ENCODE data around the gene GLS.
"Not testable (repeated sequence)": the region's sequence is repeated elsewhere in the genome, so short reads cannot be mapped to it uniquely, and the experiment has no call there.

The GLS gene

DNA sequence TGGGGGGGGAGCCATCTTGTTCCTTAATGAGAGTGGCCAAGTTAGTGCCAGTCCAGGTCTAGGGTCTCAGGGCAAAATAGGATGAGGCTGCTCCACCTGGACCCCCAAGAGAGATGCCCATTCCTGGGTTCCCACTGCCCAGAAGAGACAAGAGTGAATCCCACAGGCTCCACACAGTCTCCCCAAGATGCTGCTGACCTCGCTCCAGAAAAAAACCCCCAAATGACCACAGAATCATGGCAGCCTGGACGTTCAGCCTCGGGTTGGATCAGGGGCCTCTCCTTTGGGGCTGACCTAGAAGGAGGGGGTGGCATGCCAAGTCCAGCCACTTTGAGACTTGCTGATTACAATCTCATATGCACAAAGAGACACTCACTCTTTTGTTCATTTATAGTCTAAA lies 108.3 kb downstream of the GLS start:
- TF ChIP-seq POLR2A (IDR thresholded peaks at IDR 0.05; ENCODE audit: low read depth, low read length) (peak; percentile 61; the same call in 1 of the 2 replicates), TAF1 (IDR thresholded peaks at IDR 0.05; ENCODE audit: borderline replicate concordance, low read depth, low read length) (no peak), POLR2AphosphoS5 (IDR thresholded peaks at IDR 0.05; ENCODE audit: low read depth, low read length) (peak; percentile 43; the same call in 1 of the 2 replicates)
- DNase-seq (ENCODE audit: insufficient read length): no peak
- no peak for FAIRE-seq

DNA sequence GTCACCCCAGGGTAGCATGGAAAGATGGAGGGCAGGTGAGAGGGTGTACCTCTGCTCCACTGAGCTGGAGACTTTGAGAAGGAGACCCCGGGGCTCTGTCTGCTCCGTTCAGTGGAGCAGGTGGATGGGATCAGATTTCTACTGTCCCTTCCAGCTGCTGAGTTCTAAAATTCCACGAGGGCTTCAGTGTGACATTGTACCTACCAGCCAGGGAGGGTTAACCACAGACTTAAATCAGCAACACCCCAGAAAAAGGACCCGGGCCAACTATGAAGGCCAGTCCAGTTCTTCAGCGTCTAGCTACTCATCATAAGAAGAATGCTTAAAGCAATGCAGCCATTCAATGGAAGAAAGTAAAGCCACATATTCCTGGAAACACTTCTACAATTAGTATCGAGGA lies 109.5 kb downstream of the GLS start:
- no peak for FAIRE-seq

DNA sequence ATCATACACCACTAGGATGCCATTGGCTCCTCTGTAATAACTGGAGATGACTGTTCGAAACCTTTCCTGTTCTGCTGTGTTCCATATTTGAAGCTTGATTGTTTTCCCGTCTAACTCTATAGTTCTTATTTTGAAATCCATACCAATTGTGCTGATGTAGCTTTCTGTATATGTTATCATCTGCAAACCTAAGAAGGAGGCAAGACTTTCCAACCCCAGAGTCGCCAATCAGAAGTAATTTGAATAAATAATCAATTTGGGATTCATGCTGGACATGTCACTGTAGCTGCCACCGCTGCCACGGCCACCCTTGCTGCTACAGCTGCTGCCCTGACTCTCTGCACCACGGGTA lies 112.6 kb downstream of the GLS start:
- TF ChIP-seq TAF1 (IDR thresholded peaks at IDR 0.05; ENCODE audit: borderline replicate concordance, low read depth, low read length) (no peak), POLR2A (IDR thresholded peaks at IDR 0.05; ENCODE audit: low read depth, low read length) (no peak), POLR2AphosphoS5 (IDR thresholded peaks at IDR 0.05; ENCODE audit: low read depth, low read length) (no peak)
- FAIRE-seq: no peak
- DNase-seq (ENCODE audit: insufficient read length): no peak

More for the DNA sequence above, 109.5 kb downstream of the GLS start:
- no peak for DNase-seq (ENCODE audit: insufficient read length)
- no peak for TF ChIP-seq POLR2A (IDR thresholded peaks at IDR 0.05; ENCODE audit: low read depth, low read length)
- TF ChIP-seq POLR2AphosphoS5 (IDR thresholded peaks at IDR 0.05; ENCODE audit: low read depth, low read length): peak; percentile 39; the same call in 1 of the 2 replicates
- no peak for TF ChIP-seq TAF1 (IDR thresholded peaks at IDR 0.05; ENCODE audit: borderline replicate concordance, low read depth, low read length)

DNA sequence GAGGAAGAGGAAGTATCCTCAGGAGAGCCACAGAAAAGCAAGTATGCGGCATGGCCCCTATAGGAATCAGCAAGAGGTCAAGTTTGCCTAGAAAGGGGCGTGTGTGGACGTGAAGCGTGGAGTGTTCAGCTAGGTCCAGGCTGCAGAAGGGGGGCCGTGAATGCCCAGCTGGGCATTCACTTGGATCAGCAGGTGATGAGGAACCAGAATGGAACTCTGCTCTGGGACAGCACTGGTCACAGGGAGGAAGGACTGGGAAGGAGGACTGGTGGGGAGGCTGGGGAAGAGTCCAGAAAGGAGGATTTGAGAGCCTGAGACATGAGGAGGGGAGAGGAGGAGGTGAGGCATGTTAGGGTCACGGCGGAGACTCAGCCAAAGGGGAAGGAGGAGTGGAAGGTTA lies 113.5 kb downstream of the GLS start:
- no peak for DNase-seq (ENCODE audit: insufficient read length)
- TF ChIP-seq POLR2A (IDR thresholded peaks at IDR 0.05; ENCODE audit: low read depth, low read length): peak; percentile 65; the same call in 1 of the 2 replicates
- peak; percentile 79 for TF ChIP-seq POLR2AphosphoS5 (IDR thresholded peaks at IDR 0.05; ENCODE audit: low read depth, low read length)
- TF ChIP-seq TAF1 (IDR thresholded peaks at IDR 0.05; ENCODE audit: borderline replicate concordance, low read depth, low read length): no peak
- FAIRE-seq: no peak

DNA sequence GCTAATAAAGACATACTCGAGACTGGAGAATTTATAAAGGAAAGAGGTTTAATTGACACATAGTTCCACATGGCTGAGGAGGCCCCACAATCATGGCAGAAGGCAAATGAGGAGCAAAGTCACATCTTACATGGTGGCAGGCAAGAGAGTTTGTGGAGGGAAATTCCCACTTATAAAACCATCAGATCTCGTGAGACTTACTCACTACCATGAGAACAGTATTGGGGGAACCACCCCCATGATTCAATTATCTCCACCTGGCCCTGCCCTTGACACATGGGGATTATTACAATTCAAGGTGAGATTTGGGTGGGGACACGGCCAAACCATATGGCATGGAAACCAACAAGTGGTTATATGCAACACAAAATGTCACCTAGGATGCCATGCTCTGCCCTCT lies 114.7 kb downstream of the GLS start:
- DNase-seq (ENCODE audit: insufficient read length); FAIRE-seq: not testable (repeated sequence)

DNA sequence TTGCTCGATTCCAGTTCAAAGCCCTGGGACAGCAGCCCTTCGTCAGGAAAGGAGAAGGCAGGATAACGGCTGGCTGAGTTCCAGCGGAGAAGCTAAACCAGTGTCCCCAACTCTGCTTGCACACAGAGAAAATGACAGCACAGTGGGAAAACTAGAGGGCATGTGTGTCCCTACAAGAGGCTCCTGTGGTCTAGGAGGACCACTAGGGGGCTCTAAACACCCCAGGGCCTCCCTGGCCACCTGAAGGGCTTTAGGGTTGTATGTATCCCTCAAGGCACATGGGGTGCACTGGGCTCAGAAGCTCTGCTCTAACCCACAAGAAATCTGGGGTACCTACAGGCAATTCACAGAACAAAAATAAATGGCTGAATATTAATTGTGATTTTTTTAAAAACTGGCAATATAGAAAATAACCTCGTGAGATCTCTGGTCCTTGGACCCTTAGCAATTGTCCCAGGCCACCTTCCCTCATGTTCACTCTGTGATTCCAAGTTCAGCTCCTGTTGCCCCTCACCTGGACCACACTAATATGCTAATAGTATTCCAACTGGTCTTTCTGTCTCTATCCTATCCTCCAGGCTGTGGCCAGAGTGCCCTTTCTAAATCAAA lies 115.8 kb downstream of the GLS start:
- DNase-seq (ENCODE audit: insufficient read length) (peak; percentile 29), FAIRE-seq (no peak)
- TF ChIP-seq TAF1 (IDR thresholded peaks at IDR 0.05; ENCODE audit: borderline replicate concordance, low read depth, low read length) (no peak), POLR2AphosphoS5 (IDR thresholded peaks at IDR 0.05; ENCODE audit: low read depth, low read length) (no peak), POLR2A (IDR thresholded peaks at IDR 0.05; ENCODE audit: low read depth, low read length) (no peak)

DNA sequence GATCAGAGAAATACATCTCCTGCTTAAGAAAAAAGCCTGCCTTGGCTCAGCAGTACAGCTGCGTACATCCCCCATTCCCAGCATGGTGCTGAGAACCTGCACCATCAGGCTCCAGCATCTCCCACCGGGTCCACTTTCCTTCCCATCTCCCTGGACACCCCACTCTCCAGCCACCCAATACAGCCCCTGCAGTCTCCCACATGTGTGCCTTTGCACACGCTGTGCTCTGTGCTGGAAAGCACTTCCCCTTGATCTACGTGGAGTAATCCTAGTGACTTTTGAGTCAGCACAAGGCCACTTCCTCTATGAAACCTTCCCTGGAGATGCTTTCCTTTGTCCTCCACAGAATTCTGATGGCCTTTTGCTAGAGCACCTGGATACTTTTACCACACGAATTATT lies 116.3 kb downstream of the GLS start:
- FAIRE-seq (no peak), DNase-seq (ENCODE audit: insufficient read length) (no peak)
- TF ChIP-seq POLR2A (IDR thresholded peaks at IDR 0.05; ENCODE audit: low read depth, low read length) (peak; percentile 68), TAF1 (IDR thresholded peaks at IDR 0.05; ENCODE audit: borderline replicate concordance, low read depth, low read length) (no peak), POLR2AphosphoS5 (IDR thresholded peaks at IDR 0.05; ENCODE audit: low read depth, low read length) (peak; percentile 73; the same call in 1 of the 2 replicates)

DNA sequence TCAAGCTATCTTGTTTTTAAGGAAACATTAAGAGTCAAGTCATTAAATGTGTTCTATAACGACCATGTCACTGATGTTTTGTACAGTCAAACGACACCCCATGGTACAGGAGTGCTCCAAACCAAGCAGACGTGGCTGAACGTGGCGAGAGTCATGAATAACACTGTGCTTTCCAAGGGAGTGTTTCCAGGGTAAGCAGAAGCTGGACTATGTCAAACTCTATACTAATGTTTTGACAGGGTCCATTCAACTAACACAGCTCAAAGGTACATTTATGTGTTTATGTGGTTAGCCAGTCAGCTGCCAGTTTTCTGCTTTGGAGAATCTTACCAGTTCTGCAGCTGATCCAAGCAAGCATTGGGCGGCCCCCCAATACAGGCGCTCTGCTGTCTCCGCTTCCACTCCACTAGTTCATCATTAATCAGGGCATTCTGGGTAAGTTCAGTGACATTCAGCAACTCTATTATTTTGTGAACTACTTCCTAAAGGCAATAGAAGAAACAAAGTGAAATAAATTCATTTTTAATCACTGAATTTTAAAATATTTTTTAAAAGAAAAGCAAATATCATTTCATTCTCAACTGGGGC lies 117.0 kb downstream of the GLS start:
- no peak for FAIRE-seq
- no peak for DNase-seq (ENCODE audit: insufficient read length)
- no peak for TF ChIP-seq POLR2A (IDR thresholded peaks at IDR 0.05; ENCODE audit: low read depth, low read length)
- TF ChIP-seq TAF1 (IDR thresholded peaks at IDR 0.05; ENCODE audit: borderline replicate concordance, low read depth, low read length): no peak
- no peak; the same call in 1 of the 2 replicates for TF ChIP-seq POLR2AphosphoS5 (IDR thresholded peaks at IDR 0.05; ENCODE audit: low read depth, low read length)

DNA sequence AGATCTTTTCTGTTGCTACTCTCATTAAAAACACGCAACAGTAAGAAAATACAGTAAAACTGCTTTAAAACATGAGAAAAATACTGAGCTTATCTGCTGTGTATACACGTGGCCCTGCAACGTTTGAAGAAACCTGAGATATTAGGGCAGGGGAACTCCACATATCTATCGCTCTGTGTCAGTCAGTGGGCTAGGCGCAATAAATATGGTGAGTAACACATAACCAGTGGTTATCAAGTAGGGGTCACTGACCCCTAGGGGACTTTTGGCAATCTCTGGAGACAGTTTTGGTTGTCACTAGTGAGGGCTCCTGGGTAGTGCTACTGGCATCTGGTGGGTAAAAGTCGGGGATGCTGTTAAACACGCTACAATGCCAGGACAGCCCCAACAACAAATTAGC lies 118.4 kb downstream of the GLS start:
- TF ChIP-seq POLR2AphosphoS5 (IDR thresholded peaks at IDR 0.05; ENCODE audit: low read depth, low read length) (peak; percentile 57; the same call in 1 of the 2 replicates), POLR2A (IDR thresholded peaks at IDR 0.05; ENCODE audit: low read depth, low read length) (peak; percentile 15; the same call in 1 of the 2 replicates), TAF1 (IDR thresholded peaks at IDR 0.05; ENCODE audit: borderline replicate concordance, low read depth, low read length) (no peak)
- DNase-seq (ENCODE audit: insufficient read length) (no peak), FAIRE-seq (no peak)

DNA sequence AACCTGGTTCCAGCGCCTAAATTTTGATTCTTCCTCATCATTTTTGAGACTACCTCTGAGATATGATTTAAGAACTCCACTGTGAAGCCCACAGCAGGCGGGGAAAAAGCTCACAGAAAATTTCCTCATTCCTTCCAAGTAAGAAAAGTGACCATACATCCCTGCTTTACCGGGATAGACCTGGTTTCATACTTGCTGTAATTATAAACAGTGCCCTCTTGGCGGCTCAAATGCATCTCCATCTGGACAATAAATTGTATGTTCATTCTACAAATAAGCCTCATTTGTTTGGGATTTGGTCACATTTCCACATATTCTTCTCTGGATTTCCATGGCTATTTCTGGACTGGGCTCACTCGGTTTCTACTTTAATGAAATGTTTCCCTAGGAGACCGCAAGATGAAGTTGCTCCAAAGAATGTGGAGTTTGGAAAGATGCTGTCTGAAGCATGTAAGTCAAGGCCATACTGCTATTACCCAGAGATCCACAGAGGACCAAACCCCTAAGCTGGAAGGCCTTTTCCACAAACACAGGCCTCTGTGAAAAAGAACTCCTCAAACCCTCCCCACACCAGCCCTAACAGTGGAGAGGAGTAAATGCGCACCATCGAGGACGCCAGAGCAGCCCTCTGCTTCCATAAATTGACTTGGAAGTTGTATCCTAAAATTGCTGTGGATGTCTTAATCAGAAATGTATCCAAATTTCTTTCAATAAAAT lies 119.5 kb downstream of the GLS start:
- FAIRE-seq (no peak), DNase-seq (ENCODE audit: insufficient read length) (no peak)
- TF ChIP-seq POLR2AphosphoS5 (IDR thresholded peaks at IDR 0.05; ENCODE audit: low read depth, low read length) (no peak; the same call in 1 of the 2 replicates), POLR2A (IDR thresholded peaks at IDR 0.05; ENCODE audit: low read depth, low read length) (peak; percentile 56; the same call in 1 of the 2 replicates), TAF1 (IDR thresholded peaks at IDR 0.05; ENCODE audit: borderline replicate concordance, low read depth, low read length) (no peak)

DNA sequence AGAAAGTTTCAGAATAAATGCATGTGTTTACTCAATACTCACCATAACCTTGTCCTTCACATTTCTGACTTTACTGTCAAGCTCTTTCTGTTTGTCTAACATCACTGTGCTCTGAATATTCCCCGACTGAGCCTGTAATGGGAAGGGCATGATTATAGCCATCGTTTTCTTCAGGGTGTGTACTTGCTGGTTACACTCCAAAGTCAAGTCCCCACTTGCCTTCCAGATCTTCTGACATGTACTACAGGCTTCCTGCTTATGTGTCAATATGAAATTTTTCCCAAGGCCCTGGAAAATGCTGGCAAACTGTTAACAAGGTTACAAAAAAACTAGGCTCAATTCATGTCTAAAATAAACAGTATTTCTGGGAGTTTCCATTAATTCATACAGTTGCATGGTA lies 120.4 kb downstream of the GLS start:
- FAIRE-seq (no peak), DNase-seq (ENCODE audit: insufficient read length) (no peak)
- 0 out of 2 replicates have a peak, but pooled peaks have one; percentile 29 for TF ChIP-seq POLR2A (IDR thresholded peaks at IDR 0.05; ENCODE audit: low read depth, low read length)
- TF ChIP-seq POLR2AphosphoS5 (IDR thresholded peaks at IDR 0.05; ENCODE audit: low read depth, low read length): no peak; the same call in 1 of the 2 replicates
- no peak for TF ChIP-seq TAF1 (IDR thresholded peaks at IDR 0.05; ENCODE audit: borderline replicate concordance, low read depth, low read length)

DNA sequence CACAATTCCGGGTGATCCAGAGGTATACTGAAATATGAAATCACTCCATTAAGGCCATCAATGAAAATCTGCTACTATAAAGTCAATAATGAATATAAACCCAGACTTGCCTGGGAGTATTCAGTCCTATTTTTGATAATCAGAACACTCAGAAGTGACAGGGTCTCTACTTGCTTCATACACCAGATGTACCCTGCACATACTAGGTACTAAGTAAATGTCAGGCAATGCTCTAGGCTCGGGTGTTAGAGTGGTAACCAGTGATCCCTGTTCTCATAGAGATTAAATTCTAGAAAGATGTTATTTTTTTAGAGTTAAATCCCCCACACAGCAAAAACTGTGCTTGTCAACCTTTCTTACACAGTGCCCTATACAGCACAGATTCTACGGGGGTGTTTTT lies 121.0 kb downstream of the GLS start:
- DNase-seq (ENCODE audit: insufficient read length) (no peak), FAIRE-seq (no peak)

More for the DNA sequence above, 121.0 kb downstream of the GLS start:
- peak; percentile 15; the same call in 1 of the 2 replicates for TF ChIP-seq POLR2AphosphoS5 (IDR thresholded peaks at IDR 0.05; ENCODE audit: low read depth, low read length)
- 0 out of 2 replicates have a peak, but pooled peaks have one; percentile 49 for TF ChIP-seq POLR2A (IDR thresholded peaks at IDR 0.05; ENCODE audit: low read depth, low read length)
- no peak for TF ChIP-seq TAF1 (IDR thresholded peaks at IDR 0.05; ENCODE audit: borderline replicate concordance, low read depth, low read length)
